ENCODE measurements around the gene YTHDF1. TPM values are rescaled to one million over a fixed set of nuclear protein-coding genes. Genes with fewer than 3 reads are reported as not detected.

Gene YTHDF1
- total RNA-seq, 1 donor from 2014 or later: 62.1 TPM

DNA sequence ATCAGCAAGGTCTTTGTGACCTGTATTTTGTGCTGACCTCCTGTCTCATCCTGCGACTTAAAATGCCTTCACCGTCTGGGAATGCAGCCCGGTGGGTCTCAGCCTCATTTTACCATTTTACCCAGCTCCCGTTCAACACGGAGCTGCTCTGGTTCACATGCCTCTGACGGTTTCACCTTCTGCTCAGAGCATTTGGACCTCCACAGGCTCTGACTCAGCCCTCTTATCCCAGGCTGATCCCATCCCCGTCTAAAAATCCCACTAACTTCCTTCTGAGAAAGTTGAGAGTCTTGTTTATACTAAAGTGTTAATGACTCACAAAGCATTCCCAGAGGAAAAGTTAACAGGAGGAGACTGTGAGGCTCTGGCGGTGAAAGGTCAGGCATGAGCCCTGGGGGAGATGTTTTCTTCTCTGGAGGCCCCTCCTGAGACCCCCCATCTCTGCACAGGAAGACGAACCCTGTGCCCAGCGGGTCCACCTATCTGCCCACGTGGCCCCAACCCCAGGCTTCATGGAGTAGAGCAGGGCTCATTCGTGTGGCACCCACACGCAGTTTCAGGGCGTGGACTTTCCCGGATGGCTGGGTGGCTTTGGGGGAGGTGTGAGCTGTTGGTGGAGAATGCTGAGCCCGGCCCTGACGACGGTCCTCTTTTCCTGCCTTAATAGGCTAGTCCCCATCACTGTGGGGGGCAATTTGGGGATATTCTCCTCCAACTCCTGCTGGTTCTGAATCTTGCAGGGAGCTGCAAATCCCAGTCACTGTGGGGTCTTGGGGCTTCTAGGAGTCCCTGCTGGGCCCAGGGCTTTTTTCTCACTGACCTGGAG lies 16.5 kb upstream of the YTHDF1 start:
- Mint-ChIP-seq H3K27me3 (ENCODE audit: unreplicated experiment) (peaks cover 5% of the 10 kb centered on the region), H3K27ac (ENCODE audit: unreplicated experiment) (no peak overlapping the region), H3K9me3 (ENCODE audit: unreplicated experiment) (no peaks in the 10 kb centered on the region), H3K4me1 (ENCODE audit: unreplicated experiment) (peaks cover 8% of the 10 kb centered on the region), H3K4me3 (ENCODE audit: unreplicated experiment) (no peak overlapping the region), H3K36me3 (ENCODE audit: low read depth, unreplicated experiment) (no peaks in the 10 kb centered on the region)
- DNase-seq (ENCODE audit: low spot score): no peak
- TF ChIP-seq, protein P1, sequence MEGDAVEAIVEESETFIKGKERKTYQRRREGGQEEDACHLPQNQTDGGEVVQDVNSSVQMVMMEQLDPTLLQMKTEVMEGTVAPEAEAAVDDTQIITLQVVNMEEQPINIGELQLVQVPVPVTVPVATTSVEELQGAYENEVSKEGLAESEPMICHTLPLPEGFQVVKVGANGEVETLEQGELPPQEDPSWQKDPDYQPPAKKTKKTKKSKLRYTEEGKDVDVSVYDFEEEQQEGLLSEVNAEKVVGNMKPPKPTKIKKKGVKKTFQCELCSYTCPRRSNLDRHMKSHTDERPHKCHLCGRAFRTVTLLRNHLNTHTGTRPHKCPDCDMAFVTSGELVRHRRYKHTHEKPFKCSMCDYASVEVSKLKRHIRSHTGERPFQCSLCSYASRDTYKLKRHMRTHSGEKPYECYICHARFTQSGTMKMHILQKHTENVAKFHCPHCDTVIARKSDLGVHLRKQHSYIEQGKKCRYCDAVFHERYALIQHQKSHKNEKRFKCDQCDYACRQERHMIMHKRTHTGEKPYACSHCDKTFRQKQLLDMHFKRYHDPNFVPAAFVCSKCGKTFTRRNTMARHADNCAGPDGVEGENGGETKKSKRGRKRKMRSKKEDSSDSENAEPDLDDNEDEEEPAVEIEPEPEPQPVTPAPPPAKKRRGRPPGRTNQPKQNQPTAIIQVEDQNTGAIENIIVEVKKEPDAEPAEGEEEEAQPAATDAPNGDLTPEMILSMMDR (IDR thresholded peaks at IDR 0.05; ENCODE audit: unreplicated experiment): no peak

GRCh38 chr20:63230800-63231268 lies 14.9 kb upstream of the YTHDF1 start:
- peak; percentile 71 for DNase-seq (ENCODE audit: low spot score)
- H3K4me1 Mint-ChIP-seq (ENCODE audit: unreplicated experiment): peaks cover 8% of the 10 kb centered on the region
- TF ChIP-seq, protein P1 (IDR thresholded peaks at IDR 0.05; ENCODE audit: unreplicated experiment): no peak
- peaks cover 5% of the 10 kb centered on the region for H3K27me3 Mint-ChIP-seq (ENCODE audit: unreplicated experiment)
- no peaks in the 10 kb centered on the region for H3K9me3 Mint-ChIP-seq (ENCODE audit: unreplicated experiment)
- no peak overlapping the region for H3K27ac Mint-ChIP-seq (ENCODE audit: unreplicated experiment)
- H3K4me3 Mint-ChIP-seq (ENCODE audit: unreplicated experiment): peak overlapping the region; percentile 51
- H3K36me3 Mint-ChIP-seq (ENCODE audit: low read depth, unreplicated experiment): no peaks in the 10 kb centered on the region

DNA sequence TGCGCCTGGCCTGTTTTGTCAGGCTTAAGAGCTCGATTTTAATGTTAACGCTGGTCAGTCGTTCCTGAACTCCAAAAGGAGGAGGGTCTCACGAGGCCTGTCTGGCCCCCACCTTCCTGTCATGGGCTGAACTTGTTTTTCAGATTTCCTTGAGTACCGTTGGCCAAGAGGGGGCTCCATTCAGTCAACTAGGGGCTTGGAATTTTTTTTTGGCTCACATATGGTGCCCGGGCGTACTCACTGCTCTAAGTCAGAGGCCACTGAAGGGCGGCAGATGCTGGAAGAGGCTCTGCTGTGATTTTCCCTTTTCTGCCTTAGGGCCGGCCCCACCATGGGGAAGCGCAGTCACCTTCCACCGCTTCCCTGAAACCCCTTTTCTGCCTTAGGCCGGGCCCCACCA lies 12.9 kb upstream of the YTHDF1 start:
- Mint-ChIP-seq H3K4me1 (ENCODE audit: unreplicated experiment) (peaks cover 8% of the 10 kb centered on the region), H3K36me3 (ENCODE audit: low read depth, unreplicated experiment) (no peaks in the 10 kb centered on the region), H3K4me3 (ENCODE audit: unreplicated experiment) (no peak overlapping the region), H3K27me3 (ENCODE audit: unreplicated experiment) (peaks cover 8% of the 10 kb centered on the region), H3K27ac (ENCODE audit: unreplicated experiment) (no peak overlapping the region), H3K9me3 (ENCODE audit: unreplicated experiment) (no peaks in the 10 kb centered on the region)
- TF ChIP-seq, protein P1 (IDR thresholded peaks at IDR 0.05; ENCODE audit: unreplicated experiment): no peak
- no peak for DNase-seq (ENCODE audit: low spot score)

- Mint-ChIP-seq H3K27ac (ENCODE audit: unreplicated experiment) (no peak overlapping the region), H3K4me1 (ENCODE audit: unreplicated experiment) (peaks cover 8% of the 10 kb centered on the region), H3K9me3 (ENCODE audit: unreplicated experiment) (no peaks in the 10 kb centered on the region), H3K4me3 (ENCODE audit: unreplicated experiment) (no peak overlapping the region), H3K36me3 (ENCODE audit: low read depth, unreplicated experiment) (no peaks in the 10 kb centered on the region), H3K27me3 (ENCODE audit: unreplicated experiment) (peaks cover 16% of the 10 kb centered on the region)
- no peak for DNase-seq (ENCODE audit: low spot score)
- TF ChIP-seq, protein P1 (IDR thresholded peaks at IDR 0.05; ENCODE audit: unreplicated experiment): no peak
Measured at GRCh38 chr20:63227260-63227659, 11.3 kb upstream of the YTHDF1 start.
